ENCODE data around the gene KYAT1. TPM values are rescaled to one million over a fixed set of nuclear protein-coding genes. Genes with fewer than 3 reads are reported as not detected.
"Not testable (repeated sequence)": the region's sequence is repeated elsewhere in the genome, so short reads cannot be mapped to it uniquely, and the experiment has no call there.

KYAT1 gene
- total RNA-seq, 1 donor from 2014 or later: 9.2 TPM

- intact Hi-C loops (cut with DNase I): no loop called here
- DNase-seq (ENCODE audit: low spot score): no peak
These were observed 81.7 kb downstream of the KYAT1 start for GRCh38 chr9:128800061-128800460.

- no peak for DNase-seq (ENCODE audit: low spot score)
- intact Hi-C loops (cut with DNase I): no loop called here
These were observed 82.9 kb downstream of the KYAT1 start for GRCh38 chr9:128798896-128799295.

DNA sequence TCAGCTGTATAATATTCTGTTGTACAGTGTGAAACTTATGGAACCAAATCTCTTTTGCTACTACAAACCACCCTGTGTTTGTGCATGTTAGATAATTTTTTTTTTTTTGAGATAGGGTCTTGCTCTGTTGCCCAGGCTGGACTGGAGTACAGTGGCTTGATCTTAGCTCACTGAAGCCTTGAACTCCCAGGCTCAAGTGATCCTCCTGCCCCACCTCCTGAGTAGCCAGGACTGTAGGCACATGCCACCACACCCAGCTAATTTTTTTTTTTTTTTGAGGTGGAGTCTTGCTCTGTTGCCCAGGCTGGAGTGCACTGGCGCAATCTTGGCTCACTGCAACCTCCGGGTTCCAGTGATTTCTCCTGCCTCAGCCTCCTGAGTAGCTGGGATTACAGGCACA, 86.8 kb downstream of the KYAT1 start:
- DNase-seq (ENCODE audit: low spot score); intact Hi-C loops (cut with DNase I): not testable (repeated sequence)

- DNase-seq (ENCODE audit: low spot score): no peak
- intact Hi-C loops (cut with DNase I): no loop called here
These were observed 88.6 kb downstream of the KYAT1 start for GRCh38 chr9:128792978-128793686.

DNA sequence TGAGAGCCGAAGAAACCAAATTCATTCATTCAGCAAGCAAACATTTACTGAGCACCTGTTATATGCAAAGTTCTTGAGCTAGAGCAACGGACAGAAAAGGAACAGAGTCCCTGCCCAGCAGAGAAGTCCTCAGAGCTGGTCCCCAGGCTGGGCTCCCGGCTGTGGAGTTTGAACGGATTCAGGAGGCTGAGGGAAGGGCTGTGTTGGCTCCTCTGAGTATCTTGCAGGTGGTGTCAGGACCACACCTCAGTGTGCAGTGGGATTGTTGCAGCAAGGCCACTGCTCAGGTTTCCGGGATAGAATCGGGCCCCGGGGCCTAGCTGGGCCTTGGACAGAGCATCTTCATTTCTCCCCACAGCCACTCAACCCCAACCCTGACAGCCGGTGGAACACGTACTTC, 89.6 kb downstream of the KYAT1 start:
- intact Hi-C loops (cut with DNase I): no loop called here
- no peak for DNase-seq (ENCODE audit: low spot score)

- DNase-seq (ENCODE audit: low spot score): no peak
- intact Hi-C loops (cut with DNase I): no loop called here
These were observed 91.2 kb downstream of the KYAT1 start for GRCh38 chr9:128790536-128790935.

DNA sequence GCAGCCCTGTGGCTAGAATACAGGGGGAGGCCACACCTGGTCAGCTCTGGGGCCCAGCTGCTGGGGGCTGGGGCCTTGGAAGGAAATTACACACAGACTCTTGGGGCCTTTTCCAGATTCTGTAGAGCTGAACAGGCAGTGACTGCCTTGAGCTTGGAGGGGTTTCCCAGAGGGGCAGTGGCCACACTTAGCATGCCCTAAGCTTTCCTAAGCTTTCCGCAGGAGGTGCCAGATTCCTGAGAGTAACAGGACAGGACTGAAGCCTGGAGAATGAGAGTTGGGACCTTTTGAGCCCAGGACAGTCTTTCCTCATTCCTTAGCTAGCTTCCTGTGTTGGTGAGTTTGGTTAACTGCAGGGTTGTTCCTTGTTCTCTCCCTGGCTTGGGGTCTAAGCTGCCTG, 93.3 kb downstream of the KYAT1 start:
- DNase-seq (ENCODE audit: low spot score): no peak
- intact Hi-C loops (cut with DNase I): no loop called here

- intact Hi-C loops (cut with DNase I): loop anchor here (1.0 kb wide), 2 partner anchors 16 to 31 kb away; partner anchors contain the start of genes ENDOG and ZER1
- DNase-seq (ENCODE audit: low spot score): no peak
These were observed 94.1 kb downstream of the KYAT1 start for GRCh38 chr9:128787659-128788058.

DNA sequence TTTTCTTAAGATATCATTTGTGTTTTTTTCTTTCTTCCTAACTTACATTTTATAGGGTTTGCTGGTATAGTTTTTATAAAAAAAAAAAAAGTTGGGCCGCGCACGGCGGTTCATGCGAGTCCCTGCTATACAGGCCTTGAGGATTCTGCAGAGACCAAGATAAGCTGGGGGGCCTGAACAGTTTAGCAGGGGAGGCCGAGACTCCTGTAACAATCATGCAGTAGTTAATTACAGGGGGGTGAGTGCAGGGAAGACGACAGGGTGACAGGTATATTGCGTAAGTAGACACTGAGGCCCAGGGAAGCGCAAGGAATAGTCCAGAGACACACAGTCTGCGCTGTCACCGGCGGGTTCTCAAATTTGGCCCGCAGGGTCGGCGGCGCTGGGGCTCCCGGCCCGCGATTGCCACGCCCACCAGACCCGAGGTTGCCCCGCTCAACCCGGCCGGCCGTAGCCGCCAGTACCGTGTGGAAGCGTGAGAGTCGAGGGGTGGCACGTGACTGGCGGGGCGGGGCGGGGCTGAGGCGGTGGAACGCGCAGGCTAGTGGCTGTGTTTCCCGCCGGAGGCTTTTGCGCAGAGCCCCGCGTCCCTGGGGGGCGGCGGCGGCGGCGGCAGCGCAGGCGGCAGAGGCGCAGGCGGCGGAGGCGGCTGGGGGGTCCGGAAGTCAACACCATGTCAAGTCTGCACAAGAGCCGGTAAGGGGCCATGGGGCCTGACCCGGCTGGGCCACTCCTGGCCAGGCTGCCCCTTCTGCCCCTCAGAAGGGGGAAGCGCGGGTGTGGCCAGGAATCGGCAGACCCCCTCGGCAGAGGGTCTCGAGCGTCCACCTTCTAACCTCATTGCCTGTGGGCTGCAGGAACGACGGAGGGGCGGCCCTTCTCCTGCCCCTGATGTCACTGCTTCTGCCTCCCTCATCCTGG, 94.8 kb downstream of the KYAT1 start, which contains the start of gene TBC1D13:
Gene TBC1D13, plus strand, starts transcription at position 573 of the 921 bp plus-strand sequence. Its CDS starts 101 bp downstream, at position 674.
- intact Hi-C loops (cut with DNase I): loop anchor here (1.0 kb wide), 2 partner anchors 16 to 31 kb away; partner anchors contain the start of genes ENDOG and ZER1
- DNase-seq (ENCODE audit: low spot score): peak; percentile 94

DNA sequence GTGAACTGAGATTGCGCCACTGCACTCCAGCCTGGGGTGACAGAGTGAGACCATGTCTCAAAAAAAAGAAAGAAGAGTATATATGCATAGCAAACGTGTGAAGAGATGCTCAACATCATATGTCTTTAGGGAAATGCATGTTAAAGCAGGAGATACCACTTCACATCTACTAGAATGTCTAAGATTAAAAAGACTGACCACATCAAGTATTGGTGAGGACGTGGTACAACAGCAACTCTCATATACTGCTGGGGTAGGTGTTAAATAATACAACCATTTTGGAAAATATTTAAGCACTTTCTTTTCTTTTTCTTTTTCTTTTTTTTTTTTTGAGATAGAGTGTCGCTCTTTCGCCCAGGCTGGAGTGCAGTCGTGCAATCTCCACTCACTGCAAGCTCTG, 96.3 kb downstream of the KYAT1 start:
- DNase-seq (ENCODE audit: low spot score): no peak
- intact Hi-C loops (cut with DNase I): no loop called here

Other genes starting within 250 kb of the KYAT1 start
- gene DYNC2I2, start 225.1 kb downstream of the KYAT1 start, total RNA-seq: 29.6 TPM
- 212 TPM for gene SET, start 192.7 kb downstream of the KYAT1 start, total RNA-seq
- gene PKN3, start 179.4 kb downstream of the KYAT1 start, total RNA-seq: 6.2 TPM
- 7.4 TPM for gene ZDHHC12, start 157.8 kb downstream of the KYAT1 start, total RNA-seq
- gene ZER1, start 110.0 kb downstream of the KYAT1 start, total RNA-seq: 51.8 TPM
- 15.7 TPM for gene TBC1D13, start 94.7 kb downstream of the KYAT1 start, total RNA-seq
- gene ENDOG, start 63.5 kb downstream of the KYAT1 start, total RNA-seq: 47.1 TPM
- gene SPOUT1, start 52.2 kb downstream of the KYAT1 start, total RNA-seq: 18.0 TPM
- 24.2 TPM for gene LRRC8A, start 183 bp upstream of the KYAT1 start, total RNA-seq
- 21.9 TPM for gene PHYHD1, start 39.0 kb upstream of the KYAT1 start, total RNA-seq
- gene DOLK, start 65.7 kb upstream of the KYAT1 start, total RNA-seq: 9.8 TPM
- gene NUP188, start 65.7 kb upstream of the KYAT1 start, total RNA-seq: 36.3 TPM
- 40.6 TPM for gene SH3GLB2, start 146.4 kb upstream of the KYAT1 start, total RNA-seq
- 39.3 TPM for gene MIGA2, start 154.7 kb upstream of the KYAT1 start, total RNA-seq
- 4.8 TPM for gene DOLPP1, start 199.2 kb upstream of the KYAT1 start, total RNA-seq
- gene CRAT, start 228.8 kb upstream of the KYAT1 start, total RNA-seq: 68.1 TPM
- gene PTPA, start 229.5 kb upstream of the KYAT1 start, total RNA-seq: 204 TPM